B cell (primary cell): ENCODE data around the gene SNAPC4. TPM values are rescaled to one million over a fixed set of nuclear protein-coding genes. Genes with fewer than 3 reads are reported as not detected.

Experiments
- ATAC-seq: fragments of 200-7000 bp; cut with Tn5 transposase; one replicate; pipeline ENCODE4 v1.10.0; 2021; ENCODE audit warnings: low read depth, mild to moderate bottlenecking, moderate number of reproducible peaks, moderate library complexity
- CTCF ChIA-PET: fragments of 350-600 bp; sonication (Branson Sonifier 250); formaldehyde crosslinking; loops from one replicate; lab custom pipeline; 2021; ENCODE audit warnings: antibody characterized with exemption, inconsistent platforms; lab: Charles Lee
- POLR2A ChIA-PET: fragments of 350-600 bp; sonication (Branson Sonifier 250); formaldehyde crosslinking; loops from one replicate; lab custom pipeline; 2021; ENCODE audit warnings: antibody characterized with exemption; lab: Charles Lee
- DNase-seq: peaks from one replicate; pipeline ENCODE4 v3.0.0; 2013
- H2AFZ ChIP-seq: 2 replicates; pipeline ENCODE4 v1.6.1; 2012; ENCODE audit warnings: mild to moderate bottlenecking, low read depth, low read length; ENCODE audit not compliant: insufficient read depth, poor library complexity, severe bottlenecking
- H3K27ac ChIP-seq, 2 donors: 1 replicate in 1 of 2; 2 replicates in 1 of 2; pipeline ENCODE4 v1.5.1; 2012 to 2013; ENCODE audit warnings: low read length in 2 of 2, mild to moderate bottlenecking in 2 of 2, moderate library complexity in 1 of 2
- H3K27me3 ChIP-seq, 4 experiments: fragments of 200-600 bp in 1 of 4; sonication (generic) in 1 of 4; replicated peaks in 1 of 4; 1 replicate in 2 of 4; 2 replicates in 2 of 4; pipeline versions ENCODE4 v1.6.1 to v1.7.0; 2013 to 2016; ENCODE audit warnings: low read length in 3 of 4, mild to moderate bottlenecking in 2 of 4, mixed read lengths in 1 of 4, moderate library complexity in 1 of 4; ENCODE audit not compliant: insufficient read depth in 4 of 4, control insufficient read depth in 3 of 4; ENCODE audit errors: control extremely low read depth in 1 of 4
- H3K36me3 ChIP-seq, 2 experiments: replicated peaks in 1 of 2; 1 replicate in 1 of 2; 2 replicates in 1 of 2; pipeline versions ENCODE4 v1.6.1 to v1.7.1; 2013; ENCODE audit warnings: low read length in 1 of 2; ENCODE audit not compliant: insufficient read depth in 2 of 2, control insufficient read depth in 1 of 2; ENCODE audit errors: control extremely low read depth in 1 of 2, extremely low read depth in 1 of 2
- H3K4me1 ChIP-seq, 2 donors: fragments of 200-600 bp in 1 of 2; sonication (generic) in 1 of 2; 1 replicate in 1 of 2; 2 replicates in 1 of 2; pipeline versions ENCODE4 v1.5.1 to v1.6.1; 2013 to 2017; ENCODE audit warnings: low read length in 2 of 2; ENCODE audit not compliant: control insufficient read depth in 2 of 2, insufficient read depth in 2 of 2
- H3K4me2 ChIP-seq: replicated peaks from 2 replicates; pipeline ENCODE3; 2012; ENCODE audit warnings: mild to moderate bottlenecking, low read depth, low read length; ENCODE audit not compliant: poor library complexity, severe bottlenecking
- H3K4me3 ChIP-seq, 5 experiments: fragments of 200-600 bp in 1 of 5; sonication (generic) in 1 of 5; 1 replicate in 3 of 5; 2 replicates in 2 of 5; pipeline versions ENCODE4 v1.5.1 to v1.7.0; 2011 to 2016; ENCODE audit warnings: low read length in 4 of 5, mild to moderate bottlenecking in 4 of 5, low read depth in 2 of 5, control low read depth in 1 of 5, moderate library complexity in 1 of 5; ENCODE audit not compliant: insufficient read depth in 1 of 5; ENCODE audit errors: control extremely low read depth in 1 of 5, extremely low read depth in 1 of 5
- H3K79me2 ChIP-seq: fragments of 200-600 bp; sonication (generic); one replicate; pipeline ENCODE4 v1.6.0; 2016; ENCODE audit warnings: low read length; ENCODE audit not compliant: control insufficient read depth, insufficient read depth
- H3K9ac ChIP-seq: fragments of 200-600 bp; sonication (generic); 2 replicates; pipeline ENCODE4 v1.6.1; 2017; ENCODE audit warnings: mild to moderate bottlenecking, low read length, moderate library complexity
- H3K9me3 ChIP-seq, 3 donors: one replicate each; pipeline versions ENCODE4 v1.6.1 to v1.7.1; 2013; ENCODE audit warnings: low read length in 2 of 3; ENCODE audit not compliant: control insufficient read depth in 2 of 3, insufficient read depth in 1 of 3; ENCODE audit errors: control extremely low read depth in 1 of 3
- H4K20me1 ChIP-seq: 2 replicates; pipeline ENCODE4 v1.6.0; 2012; ENCODE audit warnings: mild to moderate bottlenecking, low read length; ENCODE audit not compliant: insufficient read depth, control insufficient read depth, poor library complexity, severe bottlenecking
- H3K27ac Mint-ChIP-seq: one replicate; pipeline ENCODE4 v1.8.0; 2021; ENCODE audit warnings: mixed read lengths
- H3K27me3 Mint-ChIP-seq: one replicate; pipeline ENCODE4 v1.8.0; 2021; ENCODE audit warnings: mixed read lengths
- H3K4me1 Mint-ChIP-seq: one replicate; pipeline ENCODE4 v1.8.0; 2021; ENCODE audit warnings: mixed read lengths
- H3K4me3 Mint-ChIP-seq: one replicate; pipeline ENCODE4 v1.8.0; 2021; ENCODE audit warnings: mixed read lengths
- H3K9me3 Mint-ChIP-seq: one replicate; pipeline ENCODE4 v1.8.0; 2022; ENCODE audit warnings: mixed read lengths; ENCODE audit not compliant: insufficient read depth
- EZH2 ChIP-seq: IDR thresholded peaks from 2 replicates; pipeline ENCODE4 v1.6.1; 2012; ENCODE audit warnings: borderline replicate concordance, low read depth, mild to moderate bottlenecking, moderate library complexity, low read length; ENCODE audit not compliant: insufficient read depth, poor library complexity, severe bottlenecking
- WGBS: methylation state at CpG from one replicate; pipeline ENCODE4 v1.1.5; 2013; ENCODE audit warnings: missing lambda C conversion rate; ENCODE audit not compliant: insufficient coverage; 5-methylcytosine and 5-hydroxymethylcytosine counted together
- intact Hi-C: fragments of 100-400 bp; cut with micrococcal nuclease; formaldehyde crosslinking; loops from one replicate; pipeline ENCODE4 v1.10.0; 2022
- polyA plus RNA-seq: library from polyadenylated mRNA; depleted of rRNA; stranded (reverse); fragments of >200 nt; gene quantifications from 2 replicates; pipeline ENCODE4 v1.2.3, GENCODE V29; 2012
- total RNA-seq, 2 donors: library from RNA; stranded (reverse); fragments of 120-200 nt in 1 of 2; gene quantifications; 1 replicate in 1 of 2; 2 replicates in 1 of 2; pipeline versions ENCODE4 v1.2.3 to v1.2.4, GENCODE V29; 2013 to 2022
- TF ChIP-seq, protein P1 (sequence below): fragments of 200-600 bp; IDR thresholded peaks from one replicate; pipeline ENCODE4 v1.8.0; 2022; ENCODE audit warnings: antibody characterized with exemption, mild to moderate bottlenecking

The SNAPC4 gene
- total and polyA plus RNA-seq, 2 donors (not counting 1 experiment from before 2014, with no cell fraction given), result 13.1 to 15.6 TPM

- ATAC-seq, result no peak
- WGBS, result 77% methylated on average over 13 of the region's 13 CpGs
- no peaks in the 10 kb centered on the region for H3K79me2 ChIP-seq
- H3K4me2 ChIP-seq, result no peak overlapping the region
- H3K9ac ChIP-seq, result no peak overlapping the region
- no peaks in the 10 kb centered on the region for H3K9me3 ChIP-seq
- peaks cover 8% of the 10 kb centered on the region for H3K4me1 Mint-ChIP-seq
- no peaks in the 10 kb centered on the region for H3K36me3 ChIP-seq
- DNase-seq, result no peak
- no peaks in the 10 kb centered on the region for H4K20me1 ChIP-seq
- H3K4me3 ChIP-seq, result no peak overlapping the region
- peaks cover 14 to 17% of the 10 kb centered on the region in 2 donors for H3K4me1 ChIP-seq
- H2AFZ ChIP-seq, result no peak overlapping the region
- H3K27me3 Mint-ChIP-seq, result no peaks in the 10 kb centered on the region
- no peak overlapping the region for H3K4me3 Mint-ChIP-seq
- H3K27ac Mint-ChIP-seq, result no peak overlapping the region
- peaks cover 0 to 6% (median 0%) of the 10 kb centered on the region in 4 experiments for H3K27me3 ChIP-seq
- TF ChIP-seq EZH2, result no peak
- TF ChIP-seq, protein P1, sequence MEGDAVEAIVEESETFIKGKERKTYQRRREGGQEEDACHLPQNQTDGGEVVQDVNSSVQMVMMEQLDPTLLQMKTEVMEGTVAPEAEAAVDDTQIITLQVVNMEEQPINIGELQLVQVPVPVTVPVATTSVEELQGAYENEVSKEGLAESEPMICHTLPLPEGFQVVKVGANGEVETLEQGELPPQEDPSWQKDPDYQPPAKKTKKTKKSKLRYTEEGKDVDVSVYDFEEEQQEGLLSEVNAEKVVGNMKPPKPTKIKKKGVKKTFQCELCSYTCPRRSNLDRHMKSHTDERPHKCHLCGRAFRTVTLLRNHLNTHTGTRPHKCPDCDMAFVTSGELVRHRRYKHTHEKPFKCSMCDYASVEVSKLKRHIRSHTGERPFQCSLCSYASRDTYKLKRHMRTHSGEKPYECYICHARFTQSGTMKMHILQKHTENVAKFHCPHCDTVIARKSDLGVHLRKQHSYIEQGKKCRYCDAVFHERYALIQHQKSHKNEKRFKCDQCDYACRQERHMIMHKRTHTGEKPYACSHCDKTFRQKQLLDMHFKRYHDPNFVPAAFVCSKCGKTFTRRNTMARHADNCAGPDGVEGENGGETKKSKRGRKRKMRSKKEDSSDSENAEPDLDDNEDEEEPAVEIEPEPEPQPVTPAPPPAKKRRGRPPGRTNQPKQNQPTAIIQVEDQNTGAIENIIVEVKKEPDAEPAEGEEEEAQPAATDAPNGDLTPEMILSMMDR, result no peak
- intact Hi-C loops, result no loop called here
- ChIA-PET POLR2A (no interaction called here), CTCF (no interaction called here)
- no peak overlapping the region for H3K27ac ChIP-seq
- no peaks in the 10 kb centered on the region for H3K9me3 Mint-ChIP-seq
Measured at GRCh38 chr9:136371533-136371880, 28.5 kb downstream of the SNAPC4 start.

GRCh38 chr9:136370687-136371532 is 29.1 kb downstream of the SNAPC4 start:
- Histone ChIP-seq H3K36me3 (no peaks in the 10 kb centered on the region), H3K4me3 (no peak overlapping the region), H3K9ac (no peak overlapping the region), H3K9me3 (no peaks in the 10 kb centered on the region), H3K27ac (no peak overlapping the region), H3K79me2 (no peaks in the 10 kb centered on the region), H4K20me1 (no peaks in the 10 kb centered on the region), H2AFZ (no peak overlapping the region), H3K27me3 (peaks cover 0 to 6% (median 0%) of the 10 kb centered on the region in 4 experiments), H3K4me1 (peaks cover 14 to 17% of the 10 kb centered on the region in 2 donors), H3K4me2 (no peak overlapping the region)
- POLR2A ChIA-PET, result no interaction called here
- no peak for ATAC-seq
- 94% methylated on average over 54 of the region's 54 CpGs for WGBS
- intact Hi-C loops, result no loop called here
- no peaks in the 10 kb centered on the region for H3K27me3 Mint-ChIP-seq
- CTCF ChIA-PET, result no interaction called here
- H3K27ac Mint-ChIP-seq, result no peak overlapping the region
- no peak overlapping the region for H3K4me3 Mint-ChIP-seq
- peaks cover 9% of the 10 kb centered on the region for H3K4me1 Mint-ChIP-seq
- TF ChIP-seq, protein P1, result no peak
- no peak for TF ChIP-seq EZH2
- no peak for DNase-seq
- H3K9me3 Mint-ChIP-seq, result no peaks in the 10 kb centered on the region
